ENCODE measurements around the gene CITED1. TPM values are rescaled to one million over a fixed set of nuclear protein-coding genes. Genes with fewer than 3 reads are reported as not detected.

CITED1 gene
- polyA plus RNA-seq (2013) = 0.15 TPM

- Histone ChIP-seq H3K27ac (ENCODE audit: insufficient read depth in 1 of 2, low read depth in 1 of 2, low read length in 2 of 2, poor library complexity in 1 of 2, severe bottlenecking in 2 of 2) (no peak within 1 kb of the TSS), H3K4me3 (ENCODE audit: control insufficient read depth in 1 of 7, extremely low read depth in 1 of 7, insufficient read depth in 4 of 7, low read depth in 2 of 7, low read length in 6 of 7) (peak within 1 kb of the TSS; percentile 8 to 72 (median 52)), H3K4me1 (ENCODE audit: control extremely low read depth in 1 of 4, control insufficient read depth in 4 of 4, insufficient read depth in 4 of 4, low read length in 3 of 4) (peaks cover 0 to 40% (median 30%) of the 10 kb centered on the region in 4 experiments), H3K27me3 (replicated peaks in 2 of 5; ENCODE audit: control insufficient read depth in 4 of 5, insufficient read depth in 5 of 5, low read length in 4 of 5) (peaks cover 5 to 98% (median 52%) of the 10 kb centered on the region in 5 experiments), H3K36me3 (ENCODE audit: control insufficient read depth in 4 of 4, insufficient read depth in 4 of 4, low read length in 3 of 4) (no peaks in the 10 kb centered on the region), H3K9me3 (ENCODE audit: control extremely low read depth in 1 of 5, control insufficient read depth in 4 of 5, insufficient read depth in 2 of 5, low read depth in 1 of 5, low read length in 4 of 5) (no peaks in the 10 kb centered on the region)
- peak in 2 of 3 donors; percentile 36 to 42 for DNase-seq
- POLR2A ChIA-PET = no interaction called here
- CTCF ChIA-PET = no interaction called here
- WGBS (ENCODE audit: insufficient coverage) = 10% methylated on average over 60 of the region's 68 CpGs
These were observed at the start of gene CITED1 for GRCh38 chrX:72305286-72306084. TSS of gene CITED1 (minus strand) at chrX:72305914. CDS start at chrX:72302869, 3,045 bp downstream.

GRCh38 chrX:72352786-72353185 is 47.1 kb upstream of the CITED1 start:
- 100% methylated on average over 1 of the region's 3 CpGs for WGBS (ENCODE audit: insufficient coverage)
- peaks cover 0 to 35% (median 0%) of the 10 kb centered on the region in 5 experiments for H3K27me3 ChIP-seq (replicated peaks in 2 of 5; ENCODE audit: control insufficient read depth in 4 of 5, insufficient read depth in 5 of 5, low read length in 4 of 5)
- no peaks in the 10 kb centered on the region for H3K9me3 ChIP-seq (ENCODE audit: control extremely low read depth in 1 of 5, control insufficient read depth in 4 of 5, insufficient read depth in 2 of 5, low read depth in 1 of 5, low read length in 4 of 5)
- ChIA-PET CTCF (no interaction called here), POLR2A (no interaction called here)
- no peak overlapping the region for H3K4me3 ChIP-seq (ENCODE audit: control insufficient read depth in 1 of 7, extremely low read depth in 1 of 7, insufficient read depth in 4 of 7, low read depth in 2 of 7, low read length in 6 of 7)
- no peaks in the 10 kb centered on the region for H3K4me1 ChIP-seq (ENCODE audit: control extremely low read depth in 1 of 4, control insufficient read depth in 4 of 4, insufficient read depth in 4 of 4, low read length in 3 of 4)
- DNase-seq = no peak
- peaks cover 0 to 24% (median 6%) of the 10 kb centered on the region in 4 experiments for H3K36me3 ChIP-seq (ENCODE audit: control insufficient read depth in 4 of 4, insufficient read depth in 4 of 4, low read length in 3 of 4)
- H3K27ac ChIP-seq (ENCODE audit: insufficient read depth in 1 of 2, low read depth in 1 of 2, low read length in 2 of 2, poor library complexity in 1 of 2, severe bottlenecking in 2 of 2) = no peak overlapping the region

DNA sequence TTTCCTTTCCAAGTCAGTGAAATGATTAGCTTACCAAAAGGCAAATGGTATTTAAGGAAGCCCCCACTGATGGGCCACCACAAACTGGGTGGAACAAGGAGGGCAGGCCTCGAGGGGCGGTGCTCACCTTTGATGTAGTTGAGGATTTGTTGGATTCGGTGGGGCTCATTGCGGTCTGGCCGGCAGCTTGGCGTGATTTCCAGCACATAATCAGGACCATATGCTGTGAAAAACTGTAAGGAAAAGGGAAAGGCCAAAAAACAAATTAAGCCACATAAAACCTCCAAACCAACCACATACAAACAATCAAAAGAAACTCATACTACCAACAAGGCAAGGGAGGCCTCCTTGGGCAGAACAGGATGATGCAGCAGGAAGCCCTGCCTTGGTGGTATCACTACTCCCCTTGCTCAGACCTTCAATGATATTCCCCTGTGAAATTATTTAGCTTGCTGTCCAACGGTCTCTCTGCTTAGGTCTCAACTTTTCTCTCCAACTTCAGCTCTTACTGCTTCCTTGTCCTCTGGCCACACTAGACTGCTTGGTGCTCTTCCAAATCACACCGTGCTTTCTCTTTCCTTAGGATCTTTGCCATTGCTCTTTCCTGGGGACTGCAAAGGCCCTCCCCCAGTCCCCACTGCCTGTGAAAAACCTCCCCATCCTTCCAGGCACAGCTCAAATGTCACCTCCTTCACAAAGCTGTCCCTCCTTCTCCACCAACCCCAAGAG is 46.1 kb upstream of the CITED1 start:
- Histone ChIP-seq H3K4me3 (ENCODE audit: control insufficient read depth in 1 of 7, extremely low read depth in 1 of 7, insufficient read depth in 4 of 7, low read depth in 2 of 7, low read length in 6 of 7) (no peak overlapping the region), H3K36me3 (ENCODE audit: control insufficient read depth in 4 of 4, insufficient read depth in 4 of 4, low read length in 3 of 4) (peaks cover 0 to 26% (median 6%) of the 10 kb centered on the region in 4 experiments), H3K27ac (ENCODE audit: insufficient read depth in 1 of 2, low read depth in 1 of 2, low read length in 2 of 2, poor library complexity in 1 of 2, severe bottlenecking in 2 of 2) (no peak overlapping the region), H3K27me3 (replicated peaks in 2 of 5; ENCODE audit: control insufficient read depth in 4 of 5, insufficient read depth in 5 of 5, low read length in 4 of 5) (peaks cover 0 to 35% (median 0%) of the 10 kb centered on the region in 5 experiments), H3K9me3 (ENCODE audit: control extremely low read depth in 1 of 5, control insufficient read depth in 4 of 5, insufficient read depth in 2 of 5, low read depth in 1 of 5, low read length in 4 of 5) (no peaks in the 10 kb centered on the region), H3K4me1 (ENCODE audit: control extremely low read depth in 1 of 4, control insufficient read depth in 4 of 4, insufficient read depth in 4 of 4, low read length in 3 of 4) (no peaks in the 10 kb centered on the region)
- ChIA-PET CTCF (no interaction called here), POLR2A (no interaction called here)
- 84% methylated on average over 5 of the region's 8 CpGs for WGBS (ENCODE audit: insufficient coverage)
- DNase-seq = no peak

GRCh38 chrX:72349190-72349589 is 43.5 kb upstream of the CITED1 start:
- H3K4me3 ChIP-seq (ENCODE audit: control insufficient read depth in 1 of 7, extremely low read depth in 1 of 7, insufficient read depth in 4 of 7, low read depth in 2 of 7, low read length in 6 of 7) = no peak overlapping the region
- ChIA-PET CTCF (no interaction called here), POLR2A (no interaction called here)
- H3K9me3 ChIP-seq (ENCODE audit: control extremely low read depth in 1 of 5, control insufficient read depth in 4 of 5, insufficient read depth in 2 of 5, low read depth in 1 of 5, low read length in 4 of 5) = no peaks in the 10 kb centered on the region
- no peaks in the 10 kb centered on the region for H3K4me1 ChIP-seq (ENCODE audit: control extremely low read depth in 1 of 4, control insufficient read depth in 4 of 4, insufficient read depth in 4 of 4, low read length in 3 of 4)
- no peak for DNase-seq
- H3K27me3 ChIP-seq (replicated peaks in 2 of 5; ENCODE audit: control insufficient read depth in 4 of 5, insufficient read depth in 5 of 5, low read length in 4 of 5) = peaks cover 0 to 27% (median 0%) of the 10 kb centered on the region in 5 experiments
- H3K27ac ChIP-seq (ENCODE audit: insufficient read depth in 1 of 2, low read depth in 1 of 2, low read length in 2 of 2, poor library complexity in 1 of 2, severe bottlenecking in 2 of 2) = no peak overlapping the region
- H3K36me3 ChIP-seq (ENCODE audit: control insufficient read depth in 4 of 4, insufficient read depth in 4 of 4, low read length in 3 of 4) = peaks cover 0 to 31% (median 6%) of the 10 kb centered on the region in 4 experiments
- 86% methylated on average over 3 of the region's 3 CpGs for WGBS (ENCODE audit: insufficient coverage)

- H3K27ac ChIP-seq (ENCODE audit: insufficient read depth in 1 of 2, low read depth in 1 of 2, low read length in 2 of 2, poor library complexity in 1 of 2, severe bottlenecking in 2 of 2) = no peak overlapping the region
- H3K9me3 ChIP-seq (ENCODE audit: control extremely low read depth in 1 of 5, control insufficient read depth in 4 of 5, insufficient read depth in 2 of 5, low read depth in 1 of 5, low read length in 4 of 5) = no peaks in the 10 kb centered on the region
- H3K4me1 ChIP-seq (ENCODE audit: control extremely low read depth in 1 of 4, control insufficient read depth in 4 of 4, insufficient read depth in 4 of 4, low read length in 3 of 4) = no peaks in the 10 kb centered on the region
- H3K36me3 ChIP-seq (ENCODE audit: control insufficient read depth in 4 of 4, insufficient read depth in 4 of 4, low read length in 3 of 4) = peaks cover 0 to 31% (median 6%) of the 10 kb centered on the region in 4 experiments
- DNase-seq = no peak
- ChIA-PET CTCF (no interaction called here), POLR2A (no interaction called here)
- peaks cover 0 to 20% (median 0%) of the 10 kb centered on the region in 5 experiments for H3K27me3 ChIP-seq (replicated peaks in 2 of 5; ENCODE audit: control insufficient read depth in 4 of 5, insufficient read depth in 5 of 5, low read length in 4 of 5)
- WGBS (ENCODE audit: insufficient coverage) = 97% methylated on average over 4 of the region's 5 CpGs
- no peak overlapping the region for H3K4me3 ChIP-seq (ENCODE audit: control insufficient read depth in 1 of 7, extremely low read depth in 1 of 7, insufficient read depth in 4 of 7, low read depth in 2 of 7, low read length in 6 of 7)
These were observed 42.7 kb upstream of the CITED1 start for GRCh38 chrX:72348247-72348979.

- ChIA-PET POLR2A (no interaction called here), CTCF (no interaction called here)
- H3K27ac ChIP-seq (ENCODE audit: insufficient read depth in 1 of 2, low read depth in 1 of 2, low read length in 2 of 2, poor library complexity in 1 of 2, severe bottlenecking in 2 of 2) = no peak overlapping the region
- H3K4me1 ChIP-seq (ENCODE audit: control extremely low read depth in 1 of 4, control insufficient read depth in 4 of 4, insufficient read depth in 4 of 4, low read length in 3 of 4) = no peaks in the 10 kb centered on the region
- no peak for DNase-seq
- H3K27me3 ChIP-seq (replicated peaks in 2 of 5; ENCODE audit: control insufficient read depth in 4 of 5, insufficient read depth in 5 of 5, low read length in 4 of 5) = peaks cover 0 to 15% (median 0%) of the 10 kb centered on the region in 5 experiments
- no peaks in the 10 kb centered on the region for H3K9me3 ChIP-seq (ENCODE audit: control extremely low read depth in 1 of 5, control insufficient read depth in 4 of 5, insufficient read depth in 2 of 5, low read depth in 1 of 5, low read length in 4 of 5)
- WGBS (ENCODE audit: insufficient coverage) = 62% methylated on average over 2 of the region's 2 CpGs
- peaks cover 0 to 31% (median 6%) of the 10 kb centered on the region in 4 experiments for H3K36me3 ChIP-seq (ENCODE audit: control insufficient read depth in 4 of 4, insufficient read depth in 4 of 4, low read length in 3 of 4)
- H3K4me3 ChIP-seq (ENCODE audit: control insufficient read depth in 1 of 7, extremely low read depth in 1 of 7, insufficient read depth in 4 of 7, low read depth in 2 of 7, low read length in 6 of 7) = no peak overlapping the region
These were observed 41.7 kb upstream of the CITED1 start for GRCh38 chrX:72347366-72347765.
